ENCODE data around the gene PVALEF.
"Not testable (repeated sequence)": the region's sequence is repeated elsewhere in the genome, so short reads cannot be mapped to it uniquely, and the experiment has no call there.

PVALEF gene

DNA sequence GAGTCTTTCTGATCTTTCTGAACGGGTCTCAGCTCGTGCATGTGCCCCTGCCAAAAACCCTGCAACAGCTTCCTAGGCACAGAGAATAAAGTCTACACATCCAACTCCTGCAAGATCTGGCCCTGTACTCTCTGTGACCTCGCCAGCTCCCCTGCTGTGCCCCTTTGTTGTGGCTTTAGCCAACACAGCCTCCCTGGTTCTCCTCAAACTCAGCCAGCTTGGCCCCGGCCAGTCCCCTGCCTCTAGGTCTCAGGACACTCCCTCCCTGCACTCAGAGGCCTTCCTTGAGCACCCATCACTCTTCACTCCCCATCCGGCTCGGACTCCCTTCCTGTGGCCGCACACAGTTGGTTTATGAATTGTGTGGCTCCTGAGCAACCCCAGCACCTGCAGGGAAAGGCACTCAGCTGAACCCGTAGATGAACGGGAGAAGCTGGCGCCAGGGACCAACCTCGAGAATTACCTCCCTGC, 56.1 kb downstream of the PVALEF start:
- in situ Hi-C loops (cut with HindIII; ENCODE audit: low sequenced_read_pairs) = no loop called here
- TF ChIP-seq, protein P1, sequence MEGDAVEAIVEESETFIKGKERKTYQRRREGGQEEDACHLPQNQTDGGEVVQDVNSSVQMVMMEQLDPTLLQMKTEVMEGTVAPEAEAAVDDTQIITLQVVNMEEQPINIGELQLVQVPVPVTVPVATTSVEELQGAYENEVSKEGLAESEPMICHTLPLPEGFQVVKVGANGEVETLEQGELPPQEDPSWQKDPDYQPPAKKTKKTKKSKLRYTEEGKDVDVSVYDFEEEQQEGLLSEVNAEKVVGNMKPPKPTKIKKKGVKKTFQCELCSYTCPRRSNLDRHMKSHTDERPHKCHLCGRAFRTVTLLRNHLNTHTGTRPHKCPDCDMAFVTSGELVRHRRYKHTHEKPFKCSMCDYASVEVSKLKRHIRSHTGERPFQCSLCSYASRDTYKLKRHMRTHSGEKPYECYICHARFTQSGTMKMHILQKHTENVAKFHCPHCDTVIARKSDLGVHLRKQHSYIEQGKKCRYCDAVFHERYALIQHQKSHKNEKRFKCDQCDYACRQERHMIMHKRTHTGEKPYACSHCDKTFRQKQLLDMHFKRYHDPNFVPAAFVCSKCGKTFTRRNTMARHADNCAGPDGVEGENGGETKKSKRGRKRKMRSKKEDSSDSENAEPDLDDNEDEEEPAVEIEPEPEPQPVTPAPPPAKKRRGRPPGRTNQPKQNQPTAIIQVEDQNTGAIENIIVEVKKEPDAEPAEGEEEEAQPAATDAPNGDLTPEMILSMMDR (IDR thresholded peaks at IDR 0.05; ENCODE audit: low read depth, low read length, missing control alignments) = no peak
- DNase-seq (ENCODE audit: low read depth) = peak; percentile 8

DNA sequence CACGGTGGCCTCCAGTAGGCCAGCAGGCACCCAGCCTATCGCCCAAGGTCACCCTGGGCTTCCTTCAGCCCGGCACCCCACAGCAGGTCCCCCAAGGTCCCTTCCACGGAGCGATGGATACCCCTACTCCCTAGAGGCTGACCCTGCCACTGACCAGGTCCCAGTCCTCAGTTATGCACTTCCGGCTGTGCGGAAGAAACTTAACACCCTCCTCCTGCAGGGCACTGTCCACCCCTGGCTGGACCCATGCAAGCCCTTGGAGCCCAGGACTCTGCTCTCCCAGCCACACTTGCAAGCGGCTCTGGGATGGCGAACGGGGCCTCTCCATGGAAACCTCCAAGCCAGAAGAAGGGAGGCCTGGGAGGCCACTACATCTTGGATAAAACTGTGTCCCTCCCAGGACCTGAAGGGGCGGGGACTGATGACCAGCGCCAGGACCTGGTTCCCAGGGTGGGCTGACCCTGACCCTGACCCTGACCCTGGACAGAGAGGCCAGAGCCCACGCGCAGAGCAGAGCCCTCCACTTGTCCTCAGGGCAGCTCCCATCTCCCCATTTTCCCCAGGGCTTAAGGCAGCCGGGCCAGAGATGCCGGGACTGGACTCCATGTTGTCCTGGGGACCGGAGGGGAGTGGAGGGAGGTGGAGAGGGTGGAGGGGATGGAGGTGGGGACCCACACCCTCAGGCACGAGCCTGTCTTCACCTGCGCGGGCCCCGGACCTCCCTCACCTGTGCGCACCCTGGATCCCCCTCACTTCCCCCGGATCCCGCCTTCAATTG, 56.7 kb downstream of the PVALEF start:
- in situ Hi-C loops (cut with HindIII; ENCODE audit: low sequenced_read_pairs) = no loop called here
- TF ChIP-seq, protein P1 (IDR thresholded peaks at IDR 0.05; ENCODE audit: low read depth, low read length, missing control alignments) = no peak
- no peak for DNase-seq (ENCODE audit: low read depth)
- H3K4me3 ChIP-seq (ENCODE audit: low read depth, low read length) = peak overlapping the region; percentile 70

More for the DNA sequence above, 56.1 kb downstream of the PVALEF start:
- H3K4me3 ChIP-seq (ENCODE audit: low read depth, low read length) = peak overlapping the region; percentile 70

DNA sequence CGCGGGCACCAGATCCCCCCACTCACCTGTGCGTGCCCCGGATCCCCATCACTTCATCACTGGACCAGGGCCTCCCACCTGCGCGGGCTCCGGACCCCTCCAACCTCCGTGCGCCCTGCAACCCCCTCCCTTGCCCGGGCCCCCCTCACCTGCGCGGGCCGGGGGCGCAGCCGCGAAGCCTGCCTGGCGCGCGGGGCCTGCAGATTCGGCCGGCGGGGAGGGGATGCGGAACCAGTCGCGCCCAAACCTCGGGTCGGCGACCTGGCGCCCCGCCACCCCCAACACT, 57.3 kb downstream of the PVALEF start:
- TF ChIP-seq, protein P1 (IDR thresholded peaks at IDR 0.05; ENCODE audit: low read depth, low read length, missing control alignments) = no peak
- peak overlapping the region; percentile 70 for H3K4me3 ChIP-seq (ENCODE audit: low read depth, low read length)
- no peak for DNase-seq (ENCODE audit: low read depth)
- in situ Hi-C loops (cut with HindIII; ENCODE audit: low sequenced_read_pairs) = no loop called here

DNA sequence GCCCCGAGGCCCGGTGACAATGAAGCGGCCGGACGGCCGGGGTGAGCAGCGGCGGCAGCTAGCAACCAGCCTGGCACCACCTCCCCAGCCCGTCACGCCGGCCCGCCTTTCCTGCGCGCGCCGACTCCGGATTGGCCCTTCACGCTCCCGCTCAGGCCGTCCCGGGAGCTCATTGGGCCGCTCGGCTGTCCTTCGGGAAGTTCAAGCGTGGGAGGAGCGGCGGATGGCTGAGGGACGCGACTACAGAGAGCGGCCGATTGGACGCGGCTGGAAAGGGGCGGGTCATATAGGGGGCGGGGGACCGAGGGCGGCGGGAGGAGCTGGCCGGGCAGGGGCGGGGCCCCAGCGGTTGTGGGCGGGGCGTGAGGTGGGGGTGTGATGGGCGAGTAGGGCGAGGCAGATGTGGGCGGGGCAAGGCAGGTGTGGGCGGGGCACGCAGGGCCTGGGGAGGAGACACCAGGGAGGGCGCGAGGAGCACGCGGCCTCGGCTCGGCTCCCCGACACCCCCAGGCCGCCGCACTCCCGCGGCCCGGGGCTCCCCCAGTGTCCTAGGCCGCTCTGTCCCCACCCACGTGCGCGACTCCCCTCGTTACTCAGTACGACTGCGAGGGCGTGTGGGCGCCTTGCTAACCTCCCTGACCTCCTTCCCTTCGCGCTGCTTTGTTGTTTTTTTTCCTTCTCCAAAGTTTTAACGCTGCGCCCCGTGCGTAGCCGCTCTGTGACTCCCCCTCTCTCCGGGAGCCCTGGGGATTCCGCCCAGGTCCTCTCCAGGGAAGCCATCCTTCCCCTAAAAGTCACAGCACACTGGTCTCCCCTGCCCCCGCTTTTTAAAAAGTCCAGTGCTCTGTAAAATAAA, 57.8 kb downstream of the PVALEF start, which contains the start of gene CEP131:
Gene CEP131, minus strand, starts transcription at position 60 of the 856 bp plus-strand sequence. CDS start 2,909 bp downstream, outside the sequence.
- DNase-seq (ENCODE audit: low read depth) = peak; percentile 95
- TF ChIP-seq, protein P1 (IDR thresholded peaks at IDR 0.05; ENCODE audit: low read depth, low read length, missing control alignments) = no peak
- in situ Hi-C loops (cut with HindIII; ENCODE audit: low sequenced_read_pairs) = no loop called here
- peak within 1 kb of the TSS; percentile 70 for H3K4me3 ChIP-seq (ENCODE audit: low read depth, low read length)

DNA sequence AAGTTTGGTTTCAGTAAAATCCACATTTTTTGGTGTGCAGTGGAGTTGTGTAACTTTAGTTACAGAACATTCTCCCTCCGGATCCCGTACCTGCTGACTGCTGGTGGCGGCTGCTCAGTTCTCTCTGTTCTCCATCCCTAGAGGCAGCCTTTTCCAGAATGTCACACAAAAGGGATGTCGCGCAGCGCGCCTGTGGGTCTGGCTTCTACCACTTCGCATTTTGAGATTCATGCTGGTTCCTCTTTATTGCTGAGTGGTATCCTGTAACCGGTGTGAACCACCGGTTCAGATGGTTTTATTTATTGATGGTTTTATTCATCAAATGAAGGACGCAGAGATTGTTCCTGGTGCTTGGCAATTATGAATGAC, 58.4 kb downstream of the PVALEF start:
- DNase-seq (ENCODE audit: low read depth) = no peak
- H3K4me3 ChIP-seq (ENCODE audit: low read depth, low read length) = peak overlapping the region; percentile 43
- in situ Hi-C loops (cut with HindIII; ENCODE audit: low sequenced_read_pairs) = no loop called here
- TF ChIP-seq, protein P1 (IDR thresholded peaks at IDR 0.05; ENCODE audit: low read depth, low read length, missing control alignments) = no peak

DNA sequence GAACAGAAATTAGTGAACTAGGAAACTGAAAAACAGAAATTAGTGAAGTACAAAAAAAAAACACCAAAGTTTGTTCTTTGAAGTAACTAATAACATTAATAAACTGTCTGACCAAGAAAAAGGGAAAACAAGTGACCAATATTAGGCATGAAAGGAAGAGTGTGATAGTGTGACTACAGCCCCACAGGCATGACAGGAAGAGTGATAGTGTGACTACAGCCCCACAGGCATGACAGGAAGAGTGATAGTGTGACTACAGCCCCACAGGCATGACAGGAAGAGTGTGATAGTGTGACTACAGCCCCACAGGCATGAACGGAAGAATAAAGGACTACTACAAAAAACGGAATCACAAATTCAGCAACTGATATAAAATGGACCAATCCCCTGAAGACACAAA, 62.3 kb downstream of the PVALEF start:
- H3K4me3 ChIP-seq (ENCODE audit: low read depth, low read length); in situ Hi-C loops (cut with HindIII; ENCODE audit: low sequenced_read_pairs); DNase-seq (ENCODE audit: low read depth): not testable (repeated sequence)

DNA sequence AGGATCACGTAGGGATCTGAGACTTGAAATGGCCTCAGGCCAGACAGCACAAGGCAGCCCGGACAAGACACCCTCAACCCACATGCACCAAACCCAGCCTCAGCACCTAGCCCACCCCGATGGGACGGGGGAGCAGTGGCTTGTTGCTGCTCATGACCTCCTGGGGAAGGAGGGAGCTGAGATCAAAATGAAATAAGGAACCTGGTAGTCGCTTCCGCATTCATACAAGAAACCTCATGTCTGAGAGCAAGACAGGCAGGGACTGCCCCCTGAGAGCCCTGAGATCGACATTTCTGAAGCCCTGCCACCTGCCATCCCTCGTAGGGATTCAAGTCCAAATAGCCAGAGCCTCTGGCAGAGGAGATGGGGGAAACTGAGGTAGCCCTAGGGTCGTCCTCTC, 63.1 kb downstream of the PVALEF start:
- H3K4me3 ChIP-seq (ENCODE audit: low read depth, low read length) = no peak overlapping the region
- in situ Hi-C loops (cut with HindIII; ENCODE audit: low sequenced_read_pairs) = no loop called here
- DNase-seq (ENCODE audit: low read depth) = no peak
- TF ChIP-seq, protein P1 (IDR thresholded peaks at IDR 0.05; ENCODE audit: low read depth, low read length, missing control alignments) = no peak

All from astrocyte of the cerebellum (primary cell).